Testis (tissue), 3 donors: ENCODE results near the gene DENND4B. TPM values are rescaled to one million over a fixed set of nuclear protein-coding genes. Genes with fewer than 3 reads are reported as not detected.

Source experiments
- DNase-seq: peaks from one replicate; pipeline ENCODE4 v3.0.0-alpha.2; 2019
- H3K27ac ChIP-seq, 2 donors: fragments of 200-600 bp; sonication (generic); one replicate each; pipeline ENCODE4 v1.5.1; 2019
- H3K27me3 ChIP-seq: fragments of 200-600 bp; sonication (generic); one replicate; pipeline ENCODE4 v1.5.1; 2019
- H3K36me3 ChIP-seq: fragments of 200-600 bp; sonication (generic); one replicate; pipeline ENCODE4 v1.5.1; 2017; ENCODE audit warnings: low read depth; ENCODE audit errors: missing control alignments
- H3K4me1 ChIP-seq: fragments of 200-600 bp; sonication (generic); one replicate; pipeline ENCODE4 v1.5.1; 2019
- H3K4me3 ChIP-seq, 2 donors: fragments of 200-600 bp; sonication (generic); one replicate each; pipeline ENCODE4 v1.5.1; 2017 to 2019
- H3K9me3 ChIP-seq: fragments of 200-600 bp; sonication (generic); one replicate; pipeline ENCODE4 v1.5.1; 2017
- POLR2A ChIP-seq: fragments of 450-650 bp; IDR thresholded peaks from one replicate; pipeline ENCODE4 v1.6.1; 2017; ENCODE audit warnings: antibody characterized with exemption, mild to moderate bottlenecking, moderate library complexity
- WGBS, 2 donors: methylation state at CpG; one replicate each; pipeline ENCODE4 v1.1.5; 2018; 5-methylcytosine and 5-hydroxymethylcytosine counted together
- intact Hi-C: fragments of 100-400 bp; cut with DNase I; formaldehyde crosslinking; loops from one replicate; pipeline ENCODE4 v1.15.1; 2023; ENCODE audit warnings: low total_unique reads
- polyA plus RNA-seq: library from polyadenylated mRNA; stranded (reverse); fragments of 350-450 nt; fragmentation: Illumina TruSeq; extraction: RNeasy Lipid Tissue Mini Kit (QIAGEN cat#74804); gene quantifications from one replicate; pipeline ENCODE4 v1.2.3, GENCODE V29; 2014; ENCODE audit warnings: low read depth, low replicate concordance; ENCODE audit not compliant: insufficient read depth
- total RNA-seq, 2 donors: library from RNA; depleted of rRNA; stranded (reverse); fragments of >200 nt; gene quantifications; one replicate each; pipeline ENCODE4 v1.2.3, GENCODE V29; 2016
- TF ChIP-seq, protein P1 (sequence below), 3 experiments: fragments of 450-650 bp in 2 of 3; fragments of 200-600 bp in 1 of 3; sonication (generic) in 1 of 3; IDR thresholded peaks; one replicate each; pipeline ENCODE4 v1.5.1; 2016 to 2019; ENCODE audit warnings: antibody characterized with exemption in 3 of 3, mild to moderate bottlenecking in 2 of 3, moderate library complexity in 1 of 3

The DENND4B gene
- total and polyA plus RNA-seq, 3 donors from 2014 or later, result 25.4 to 59.0 (median 54.5) TPM

DNA sequence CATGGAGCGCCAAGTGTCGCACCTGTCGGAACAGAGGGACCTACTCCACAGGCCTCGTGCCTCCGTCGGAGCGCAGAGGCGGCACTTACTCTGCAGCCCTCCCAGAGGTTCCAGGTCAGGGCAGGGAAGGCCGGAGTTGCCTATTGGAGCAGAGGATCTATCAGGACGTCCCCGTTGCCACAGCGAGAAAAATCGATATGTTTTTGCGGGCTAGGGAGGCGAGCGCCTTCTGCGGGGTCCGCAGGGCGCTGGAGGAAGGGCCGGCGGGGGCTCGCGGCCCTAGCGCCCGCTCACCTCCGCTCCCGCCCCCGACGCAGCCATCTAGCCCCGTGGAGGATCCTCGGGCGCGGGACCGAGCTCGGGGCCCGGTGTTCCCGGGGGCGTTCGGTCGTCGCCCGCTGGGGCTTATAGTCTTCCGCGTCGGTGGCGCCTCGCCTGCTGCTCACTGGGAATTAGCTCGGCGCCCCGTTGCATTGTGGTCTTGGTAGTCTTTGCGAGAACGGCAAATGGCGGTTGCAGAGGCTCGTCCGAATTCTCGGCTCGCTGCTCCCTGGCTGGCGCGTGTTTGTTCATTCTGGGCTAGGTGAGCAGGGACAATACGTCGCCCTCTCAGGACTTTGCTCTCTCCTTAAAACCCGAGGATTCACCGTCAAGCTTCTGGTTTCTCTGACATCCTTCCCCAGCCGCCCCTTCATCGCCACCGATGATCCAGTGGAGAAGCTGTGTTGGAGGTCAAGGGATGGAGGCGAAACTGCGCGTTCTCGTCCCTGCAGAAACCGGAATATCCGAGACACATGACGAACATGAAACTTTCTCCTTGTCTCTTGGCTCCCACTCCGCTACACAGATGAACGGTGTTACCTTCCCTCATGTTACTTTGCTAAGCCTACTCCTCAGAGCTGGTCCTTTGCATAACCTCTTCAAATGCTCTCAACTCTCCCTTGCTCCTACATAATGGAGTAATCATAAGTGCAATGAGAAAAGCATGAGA lies 31.0 kb upstream of the DENND4B start, which contains the start of gene JTB:
Gene JTB (minus strand): TSS at position 425 of the 991 bp plus-strand sequence. CDS start 422 bp downstream, at position 3.
- peak; percentile 22 for TF ChIP-seq POLR2A
- TF ChIP-seq, protein P1, sequence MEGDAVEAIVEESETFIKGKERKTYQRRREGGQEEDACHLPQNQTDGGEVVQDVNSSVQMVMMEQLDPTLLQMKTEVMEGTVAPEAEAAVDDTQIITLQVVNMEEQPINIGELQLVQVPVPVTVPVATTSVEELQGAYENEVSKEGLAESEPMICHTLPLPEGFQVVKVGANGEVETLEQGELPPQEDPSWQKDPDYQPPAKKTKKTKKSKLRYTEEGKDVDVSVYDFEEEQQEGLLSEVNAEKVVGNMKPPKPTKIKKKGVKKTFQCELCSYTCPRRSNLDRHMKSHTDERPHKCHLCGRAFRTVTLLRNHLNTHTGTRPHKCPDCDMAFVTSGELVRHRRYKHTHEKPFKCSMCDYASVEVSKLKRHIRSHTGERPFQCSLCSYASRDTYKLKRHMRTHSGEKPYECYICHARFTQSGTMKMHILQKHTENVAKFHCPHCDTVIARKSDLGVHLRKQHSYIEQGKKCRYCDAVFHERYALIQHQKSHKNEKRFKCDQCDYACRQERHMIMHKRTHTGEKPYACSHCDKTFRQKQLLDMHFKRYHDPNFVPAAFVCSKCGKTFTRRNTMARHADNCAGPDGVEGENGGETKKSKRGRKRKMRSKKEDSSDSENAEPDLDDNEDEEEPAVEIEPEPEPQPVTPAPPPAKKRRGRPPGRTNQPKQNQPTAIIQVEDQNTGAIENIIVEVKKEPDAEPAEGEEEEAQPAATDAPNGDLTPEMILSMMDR (IDR thresholded peaks at IDR 0.05), result peak in 1 of 3 experiments; percentile 7
- Histone ChIP-seq H3K9me3 (no peaks in the 10 kb centered on the region), H3K36me3 (no peaks in the 10 kb centered on the region), H3K27ac (peak within 1 kb of the TSS; percentile 88 to 92), H3K27me3 (no peaks in the 10 kb centered on the region), H3K4me3 (peak within 1 kb of the TSS; percentile 83), H3K4me1 (peaks cover 7% of the 10 kb centered on the region)
- WGBS, 2 donors, result 0% methylated on average over 13 to 61 of the region's 75 CpGs
- DNase-seq, result peak; percentile 97
- intact Hi-C loops, result no loop called here

DNA sequence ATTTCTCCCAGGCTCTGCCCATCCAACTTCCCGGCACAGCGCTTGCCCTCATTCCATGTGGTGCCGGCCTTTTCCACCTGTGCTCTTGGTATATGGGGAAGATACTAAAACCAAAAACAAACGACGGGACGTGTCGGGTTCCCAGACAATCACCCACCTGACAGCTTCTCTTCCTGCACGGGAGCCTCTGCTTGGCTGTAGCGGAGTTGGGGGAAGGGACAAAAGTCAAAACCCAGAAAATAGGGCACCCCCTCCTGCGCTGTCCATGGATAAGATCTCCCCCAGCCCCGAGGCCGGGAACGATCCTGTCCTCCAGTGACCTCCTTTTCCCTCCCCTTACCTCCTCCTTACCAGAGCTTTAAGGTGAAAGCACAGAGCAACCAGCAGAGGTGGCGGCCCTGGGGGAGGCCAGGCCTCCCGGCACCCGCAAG lies 30.3 kb upstream of the DENND4B start:
- DNase-seq, result no peak
- Histone ChIP-seq H3K36me3 (no peaks in the 10 kb centered on the region), H3K27me3 (no peaks in the 10 kb centered on the region), H3K9me3 (no peaks in the 10 kb centered on the region), H3K4me1 (peaks cover 7% of the 10 kb centered on the region), H3K4me3 (peak overlapping the region; percentile 83), H3K27ac (peak overlapping the region; percentile 88 to 92)
- 0 to 1% methylated on average over 10 to 16 of the region's 16 CpGs for WGBS, 2 donors
- intact Hi-C loops, result no loop called here
- TF ChIP-seq, protein P1 (IDR thresholded peaks at IDR 0.05), result no peak
- no peak for TF ChIP-seq POLR2A

DNA sequence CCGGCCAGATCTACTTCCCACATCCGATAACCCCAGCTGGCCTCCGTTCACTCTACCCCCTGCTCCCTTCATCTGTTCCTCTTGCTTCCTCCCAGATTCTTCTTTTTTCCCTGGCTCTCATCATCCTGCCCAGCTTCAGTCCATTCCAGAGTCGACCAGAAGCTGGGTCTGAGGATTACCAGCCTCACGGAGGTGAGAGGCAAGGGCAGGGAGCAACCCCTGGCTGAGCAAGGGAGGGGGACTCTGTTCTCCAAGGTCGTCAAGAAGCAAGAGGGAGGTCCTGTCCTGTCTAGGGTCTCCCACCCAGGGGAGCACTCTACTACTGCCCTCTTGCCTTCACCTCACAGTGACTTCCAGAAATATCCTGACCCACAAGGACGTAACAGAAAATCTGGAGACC lies 27.0 kb upstream of the DENND4B start:
- no peak for DNase-seq
- no peak overlapping the region for H3K27ac ChIP-seq
- no peaks in the 10 kb centered on the region for H3K9me3 ChIP-seq
- no peaks in the 10 kb centered on the region for H3K27me3 ChIP-seq
- WGBS, 2 donors, result 70 to 84% methylated on average over 7 of the region's 7 CpGs
- intact Hi-C loops, result no loop called here
- TF ChIP-seq POLR2A, result no peak
- TF ChIP-seq, protein P1 (IDR thresholded peaks at IDR 0.05), result no peak
- H3K4me3 ChIP-seq, result no peak overlapping the region
- no peaks in the 10 kb centered on the region for H3K36me3 ChIP-seq
- H3K4me1 ChIP-seq, result peaks cover 14% of the 10 kb centered on the region

DNA sequence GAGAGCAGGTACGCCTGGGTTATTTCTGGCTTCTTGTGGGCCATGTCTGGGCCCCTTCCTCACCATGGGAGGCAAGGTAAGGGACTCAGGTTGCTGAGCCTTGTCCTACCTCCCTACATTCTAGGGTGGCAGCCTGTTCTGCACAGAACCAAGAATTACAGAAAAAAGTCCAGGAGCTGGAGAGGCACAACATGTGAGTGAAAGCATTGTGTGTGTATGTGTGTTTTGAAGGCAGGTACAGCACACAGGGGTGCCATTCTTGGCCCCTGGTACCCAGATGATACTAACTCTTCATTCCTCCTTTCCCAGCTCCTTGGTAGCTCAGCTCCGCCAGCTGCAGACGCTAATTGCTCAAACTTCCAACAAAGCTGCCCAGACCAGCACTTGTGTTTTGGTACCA lies 26.6 kb upstream of the DENND4B start:
- Histone ChIP-seq H3K36me3 (no peaks in the 10 kb centered on the region), H3K4me3 (no peak overlapping the region)

More for the DNA sequence above, 26.6 kb upstream of the DENND4B start:
- no peak for DNase-seq
- Histone ChIP-seq H3K27ac (no peak overlapping the region), H3K4me1 (peaks cover 19% of the 10 kb centered on the region), H3K9me3 (no peaks in the 10 kb centered on the region), H3K27me3 (no peaks in the 10 kb centered on the region)
- 92 to 93% methylated on average over 3 of the region's 3 CpGs for WGBS, 2 donors
- TF ChIP-seq, protein P1 (IDR thresholded peaks at IDR 0.05), result no peak
- TF ChIP-seq POLR2A, result no peak
- intact Hi-C loops, result no loop called here
